Eye (tissue), 1 donor: ENCODE measurements around the gene ZXDB.
"Not testable (repeated sequence)": the region's sequence is repeated elsewhere in the genome, so short reads cannot be mapped to it uniquely, and the experiment has no call there.

ENCODE experiments used
- DNase-seq: peaks from one replicate; pipeline ENCODE4 v3.0.0-alpha.2; 2015

ZXDB gene

GRCh38 chrX:57591284-57592159 lies at the start of gene ZXDB:
Gene ZXDB (plus strand): TSS chrX:57592011. CDS start chrX:57592049, 38 bp downstream.
- DNase-seq, result peak; percentile 66

GRCh38 chrX:57565198-57565597 lies 26.6 kb upstream of the ZXDB start:
- DNase-seq, result no peak

- peak; percentile 17 for DNase-seq
Observed at GRCh38 chrX:57573754-57574153, 18.1 kb upstream of the ZXDB start.

GRCh38 chrX:57582948-57583347 lies 8.9 kb upstream of the ZXDB start:
- DNase-seq, result not testable (repeated sequence)

- DNase-seq, result no peak
Observed at GRCh38 chrX:57583477-57583876, 8.3 kb upstream of the ZXDB start.

- DNase-seq, result no peak
Observed at GRCh38 chrX:57586360-57586759, 5.5 kb upstream of the ZXDB start.

GRCh38 chrX:57587062-57587461 lies 4.7 kb upstream of the ZXDB start:
- no peak for DNase-seq

- no peak for DNase-seq
Observed at GRCh38 chrX:57587607-57588006, 4.2 kb upstream of the ZXDB start.

- peak; percentile 60 for DNase-seq
Observed at GRCh38 chrX:57592160-57592893, 516 bp downstream of the ZXDB start.

GRCh38 chrX:57592894-57593215 lies 1.0 kb downstream of the ZXDB start:
- DNase-seq, result not testable (repeated sequence)

- no peak for DNase-seq
Observed at GRCh38 chrX:57595381-57595811, 3.6 kb downstream of the ZXDB start.

- DNase-seq, result no peak
Observed at GRCh38 chrX:57596109-57596508, 4.3 kb downstream of the ZXDB start.

- DNase-seq, result no peak
Observed at GRCh38 chrX:57596516-57596915, 4.7 kb downstream of the ZXDB start.

- no peak for DNase-seq
Observed at GRCh38 chrX:57607295-57608187, 15.7 kb downstream of the ZXDB start.

- DNase-seq, result not testable (repeated sequence)
Observed at GRCh38 chrX:57613351-57613750, 21.5 kb downstream of the ZXDB start.

- not testable (repeated sequence) for DNase-seq
Observed at GRCh38 chrX:57629438-57629837, 37.6 kb downstream of the ZXDB start.

GRCh38 chrX:57640674-57641016 lies 48.8 kb downstream of the ZXDB start:
- DNase-seq, result no peak

GRCh38 chrX:57641338-57641737 lies 49.5 kb downstream of the ZXDB start:
- DNase-seq, result no peak

- DNase-seq, result no peak
Observed at GRCh38 chrX:57643698-57644097, 51.9 kb downstream of the ZXDB start.

GRCh38 chrX:57647020-57647419 lies 55.2 kb downstream of the ZXDB start:
- no peak for DNase-seq
